Hippocampal formation (tissue), 2 donors: ENCODE results near the gene PLPPR4.

ENCODE experiments used
- DNase-seq, 2 donors: peaks; one replicate each; lab custom pipeline; 2025; lab: John Stamatoyannopoulos, UW

Gene PLPPR4

GRCh38 chr1:99348397-99349132 is 84.3 kb downstream of the PLPPR4 start:
- DNase-seq: no peak

- no peak for DNase-seq
Observed at GRCh38 chr1:99352821-99353220, 88.5 kb downstream of the PLPPR4 start.

GRCh38 chr1:99358770-99359169 is 94.5 kb downstream of the PLPPR4 start:
- no peak for DNase-seq
